Neural cell (in vitro differentiated cells): ENCODE results near the gene M1AP. TPM values are rescaled to one million over a fixed set of nuclear protein-coding genes. Genes with fewer than 3 reads are reported as not detected.

Experiments used
- H2AFZ ChIP-seq: fragments of 200-600, 300-800 bp; sonication (generic), shearing (Covaris generic); 2 replicates; pipeline ENCODE4 v1.6.0; 2014; ENCODE audit warnings: low read depth, mild to moderate bottlenecking, antibody characterized with exemption, low read length, moderate library complexity
- H3F3A ChIP-seq: fragments of 200-600 bp; shearing (Covaris generic); 2 replicates; pipeline ENCODE4 v1.6.1; 2016; ENCODE audit warnings: mild to moderate bottlenecking, moderate library complexity, mixed read lengths, antibody characterized with exemption, low read length; ENCODE audit not compliant: insufficient read depth, poor library complexity, severe bottlenecking
- H3K27ac ChIP-seq: fragments of 200-600, 300-800 bp; sonication (generic), shearing (Covaris generic); 2 replicates; pipeline ENCODE4 v1.5.1; 2014; ENCODE audit warnings: mild to moderate bottlenecking, low read length, moderate library complexity
- H3K27me3 ChIP-seq: fragments of 300-800, 200-600 bp; sonication (generic), shearing (Covaris generic); 2 replicates; pipeline ENCODE4 v1.6.0; 2014; ENCODE audit warnings: mild to moderate bottlenecking, low read depth, low read length, moderate library complexity; ENCODE audit not compliant: insufficient read depth
- H3K36me3 ChIP-seq: fragments of 300-800, 200-600 bp; sonication (generic), shearing (Covaris generic); 2 replicates; pipeline ENCODE4 v1.5.1; 2014; ENCODE audit warnings: mild to moderate bottlenecking, antibody characterized with exemption, low read length, moderate library complexity; ENCODE audit not compliant: insufficient read depth
- H3K4me2 ChIP-seq: fragments of 300-800, 200-600 bp; sonication (generic), shearing (Covaris generic); 2 replicates; pipeline ENCODE4 v1.6.0; 2014; ENCODE audit warnings: mild to moderate bottlenecking, low read length
- H3K4me3 ChIP-seq: fragments of 300-800, 200-600 bp; sonication (generic), shearing (Covaris generic); 2 replicates; pipeline ENCODE4 v1.5.1; 2014; ENCODE audit warnings: mild to moderate bottlenecking, low read length, moderate library complexity
- H3K79me2 ChIP-seq: fragments of 200-600 bp; shearing (Covaris generic); replicated peaks from 2 replicates; pipeline ENCODE4 v1.6.0; 2014; ENCODE audit warnings: mild to moderate bottlenecking, low read length, moderate library complexity; ENCODE audit not compliant: insufficient read depth
- H3K9ac ChIP-seq: fragments of 300-800, 200-600 bp; sonication (generic), shearing (Covaris generic); 2 replicates; pipeline ENCODE4 v1.6.1; 2016; ENCODE audit warnings: mild to moderate bottlenecking, low read length, mixed read lengths
- H3K9me2 ChIP-seq: fragments of 200-600 bp; shearing (Covaris generic); 2 replicates; pipeline ENCODE4 v1.6.1; 2016; ENCODE audit warnings: mild to moderate bottlenecking, low read length, mixed read lengths; ENCODE audit not compliant: insufficient read depth
- H3K9me3 ChIP-seq: fragments of 200-600, 300-800 bp; sonication (generic), shearing (Covaris generic); 2 replicates; pipeline ENCODE4 v1.6.1; 2016; ENCODE audit warnings: mild to moderate bottlenecking, mixed run types, low read length, moderate library complexity, mixed read lengths
- H4K20me1 ChIP-seq: fragments of 200-600 bp; shearing (Covaris generic); 2 replicates; pipeline ENCODE4 v1.6.1; 2016; ENCODE audit warnings: mild to moderate bottlenecking, mixed run types; ENCODE audit not compliant: insufficient read depth
- CTCF ChIP-seq: fragments of 450-650 bp; IDR thresholded peaks from 2 replicates; pipeline ENCODE4 v1.5.1; 2014; ENCODE audit warnings: antibody characterized with exemption, mild to moderate bottlenecking, moderate library complexity; ENCODE audit not compliant: poor library complexity, severe bottlenecking
- EP300 ChIP-seq: fragments of 450-650 bp; conservative IDR thresholded peaks from 2 replicates; pipeline ENCODE4 v1.6.1; 2014; ENCODE audit warnings: antibody characterized with exemption, mild to moderate bottlenecking, moderate library complexity; ENCODE audit not compliant: poor library complexity, severe bottlenecking
- EZH2 ChIP-seq: fragments of 200-600, 300-800 bp; shearing (Covaris generic), sonication (generic); IDR thresholded peaks from 2 replicates; pipeline ENCODE4 v1.6.1; 2014; ENCODE audit warnings: antibody characterized with exemption, low read length, borderline replicate concordance, mild to moderate bottlenecking; ENCODE audit not compliant: insufficient read depth, poor library complexity, severe bottlenecking
- POLR2AphosphoS5 ChIP-seq: IDR thresholded peaks from 2 replicates; pipeline ENCODE4 v1.6.1; 2012
- RAD21 ChIP-seq: fragments of 450-650 bp; conservative IDR thresholded peaks from 2 replicates; pipeline ENCODE4 v1.6.1; 2014; ENCODE audit warnings: antibody characterized with exemption, mild to moderate bottlenecking, moderate library complexity
- TAF1 ChIP-seq: IDR thresholded peaks from 2 replicates; pipeline ENCODE4 v1.6.1; 2012; ENCODE audit warnings: low read depth
- polyA plus RNA-seq: library from polyadenylated mRNA; depleted of rRNA; stranded (reverse); fragments of >200 nt; gene quantifications from 2 replicates; pipeline ENCODE4 v1.2.3, GENCODE V29; 2014
- TF ChIP-seq, protein P1 (sequence below): IDR thresholded peaks from 2 replicates; pipeline ENCODE4 v1.6.1; 2012; ENCODE audit warnings: borderline replicate concordance

The M1AP gene
- polyA plus RNA-seq, 1 donor from 2014 or later: not detected

DNA sequence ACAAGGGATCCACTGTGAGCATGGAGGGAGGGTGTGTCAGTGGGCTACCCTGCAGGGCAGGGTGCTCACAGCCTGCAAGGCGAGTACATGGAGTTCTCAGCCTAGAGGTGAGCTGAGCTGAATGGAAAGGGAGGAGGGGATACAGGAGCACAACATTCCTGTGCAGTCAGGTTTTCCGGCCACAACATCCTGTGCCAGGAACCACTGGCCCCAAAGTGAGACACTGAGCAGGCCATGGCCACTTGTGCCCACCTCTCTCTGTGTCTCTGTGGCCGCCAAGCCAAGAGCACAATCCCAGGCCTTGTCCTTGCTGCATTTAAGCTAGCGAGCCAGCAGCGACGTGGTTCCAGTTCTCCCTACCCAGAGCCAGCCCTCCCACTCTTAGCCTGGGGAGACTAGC lies 87.5 kb downstream of the M1AP start:
- H3K27me3 ChIP-seq: peaks cover 4% of the 10 kb centered on the region
- H3K4me2 ChIP-seq: no peak overlapping the region
- H3K79me2 ChIP-seq: no peaks in the 10 kb centered on the region
- H3K9me2 ChIP-seq: no peaks in the 10 kb centered on the region
- no peak overlapping the region for H3K27ac ChIP-seq
- H2AFZ ChIP-seq: no peak overlapping the region
- H3F3A ChIP-seq: no peaks in the 10 kb centered on the region
- H3K36me3 ChIP-seq: no peaks in the 10 kb centered on the region
- H3K9ac ChIP-seq: no peak overlapping the region
- TF ChIP-seq EP300 (no peak), EZH2 (no peak), POLR2AphosphoS5 (no peak), TAF1 (no peak), CTCF (no peak)
- TF ChIP-seq, protein P1, sequence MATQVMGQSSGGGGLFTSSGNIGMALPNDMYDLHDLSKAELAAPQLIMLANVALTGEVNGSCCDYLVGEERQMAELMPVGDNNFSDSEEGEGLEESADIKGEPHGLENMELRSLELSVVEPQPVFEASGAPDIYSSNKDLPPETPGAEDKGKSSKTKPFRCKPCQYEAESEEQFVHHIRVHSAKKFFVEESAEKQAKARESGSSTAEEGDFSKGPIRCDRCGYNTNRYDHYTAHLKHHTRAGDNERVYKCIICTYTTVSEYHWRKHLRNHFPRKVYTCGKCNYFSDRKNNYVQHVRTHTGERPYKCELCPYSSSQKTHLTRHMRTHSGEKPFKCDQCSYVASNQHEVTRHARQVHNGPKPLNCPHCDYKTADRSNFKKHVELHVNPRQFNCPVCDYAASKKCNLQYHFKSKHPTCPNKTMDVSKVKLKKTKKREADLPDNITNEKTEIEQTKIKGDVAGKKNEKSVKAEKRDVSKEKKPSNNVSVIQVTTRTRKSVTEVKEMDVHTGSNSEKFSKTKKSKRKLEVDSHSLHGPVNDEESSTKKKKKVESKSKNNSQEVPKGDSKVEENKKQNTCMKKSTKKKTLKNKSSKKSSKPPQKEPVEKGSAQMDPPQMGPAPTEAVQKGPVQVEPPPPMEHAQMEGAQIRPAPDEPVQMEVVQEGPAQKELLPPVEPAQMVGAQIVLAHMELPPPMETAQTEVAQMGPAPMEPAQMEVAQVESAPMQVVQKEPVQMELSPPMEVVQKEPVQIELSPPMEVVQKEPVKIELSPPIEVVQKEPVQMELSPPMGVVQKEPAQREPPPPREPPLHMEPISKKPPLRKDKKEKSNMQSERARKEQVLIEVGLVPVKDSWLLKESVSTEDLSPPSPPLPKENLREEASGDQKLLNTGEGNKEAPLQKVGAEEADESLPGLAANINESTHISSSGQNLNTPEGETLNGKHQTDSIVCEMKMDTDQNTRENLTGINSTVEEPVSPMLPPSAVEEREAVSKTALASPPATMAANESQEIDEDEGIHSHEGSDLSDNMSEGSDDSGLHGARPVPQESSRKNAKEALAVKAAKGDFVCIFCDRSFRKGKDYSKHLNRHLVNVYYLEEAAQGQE: no peak
- H3K9me3 ChIP-seq: no peaks in the 10 kb centered on the region
- H3K4me3 ChIP-seq: no peak overlapping the region
- no peaks in the 10 kb centered on the region for H4K20me1 ChIP-seq

- no peaks in the 10 kb centered on the region for H3K79me2 ChIP-seq
- H3K4me2 ChIP-seq: no peak overlapping the region
- no peaks in the 10 kb centered on the region for H4K20me1 ChIP-seq
- peaks cover 11% of the 10 kb centered on the region for H3K27me3 ChIP-seq
- H3K9me3 ChIP-seq: no peaks in the 10 kb centered on the region
- no peaks in the 10 kb centered on the region for H3F3A ChIP-seq
- no peaks in the 10 kb centered on the region for H3K9me2 ChIP-seq
- H3K9ac ChIP-seq: no peak overlapping the region
- no peak overlapping the region for H2AFZ ChIP-seq
- H3K27ac ChIP-seq: no peak overlapping the region
- no peak overlapping the region for H3K4me3 ChIP-seq
- TF ChIP-seq POLR2AphosphoS5: no peak
- no peak for TF ChIP-seq TAF1
- no peak for TF ChIP-seq CTCF
- no peak for TF ChIP-seq EZH2
- no peak for TF ChIP-seq RAD21
- no peaks in the 10 kb centered on the region for H3K36me3 ChIP-seq
Measured at GRCh38 chr2:74559912-74560311, 88.2 kb downstream of the M1AP start.
